Measurements from ENCODE around the gene MIAT.

GRCh38 chr22:26674211-26675190 lies 17.1 kb downstream of the MIAT start:
- TF ChIP-seq MAX (IDR thresholded peaks at IDR 0.05; ENCODE audit: insufficient read depth, insufficient read length) = no peak
- no peak for TF ChIP-seq POLR2A (IDR thresholded peaks at IDR 0.05; ENCODE audit: low read depth, low read length)
- TF ChIP-seq CTCF (IDR thresholded peaks at IDR 0.05; ENCODE audit: extremely low read depth in 1 of 2, insufficient read depth in 1 of 2, low read depth in 1 of 2, low read length in 2 of 2) = no peak
- TF ChIP-seq JUN (IDR thresholded peaks at IDR 0.05; ENCODE audit: borderline replicate concordance, insufficient read depth, insufficient read length, low read depth) = no peak
- TF ChIP-seq POLR2AphosphoS5 (IDR thresholded peaks at IDR 0.05; ENCODE audit: insufficient read depth, low read depth, low read length) = no peak
- no peak for TF ChIP-seq EZH2 (IDR thresholded peaks at IDR 0.05; ENCODE audit: borderline replicate concordance, low read depth, low read length, severe bottlenecking)
- TF ChIP-seq FOS (IDR thresholded peaks at IDR 0.05; ENCODE audit: borderline replicate concordance, insufficient read depth, low read length) = no peak
- TF ChIP-seq MYC (IDR thresholded peaks at IDR 0.05; ENCODE audit: low read depth, low read length) = no peak
- no peak for TF ChIP-seq GATA2 (IDR thresholded peaks at IDR 0.05; ENCODE audit: insufficient read depth, insufficient read length, low read depth, low read length)
